ENCODE measurements around the gene WDR90.

WDR90 gene

DNA sequence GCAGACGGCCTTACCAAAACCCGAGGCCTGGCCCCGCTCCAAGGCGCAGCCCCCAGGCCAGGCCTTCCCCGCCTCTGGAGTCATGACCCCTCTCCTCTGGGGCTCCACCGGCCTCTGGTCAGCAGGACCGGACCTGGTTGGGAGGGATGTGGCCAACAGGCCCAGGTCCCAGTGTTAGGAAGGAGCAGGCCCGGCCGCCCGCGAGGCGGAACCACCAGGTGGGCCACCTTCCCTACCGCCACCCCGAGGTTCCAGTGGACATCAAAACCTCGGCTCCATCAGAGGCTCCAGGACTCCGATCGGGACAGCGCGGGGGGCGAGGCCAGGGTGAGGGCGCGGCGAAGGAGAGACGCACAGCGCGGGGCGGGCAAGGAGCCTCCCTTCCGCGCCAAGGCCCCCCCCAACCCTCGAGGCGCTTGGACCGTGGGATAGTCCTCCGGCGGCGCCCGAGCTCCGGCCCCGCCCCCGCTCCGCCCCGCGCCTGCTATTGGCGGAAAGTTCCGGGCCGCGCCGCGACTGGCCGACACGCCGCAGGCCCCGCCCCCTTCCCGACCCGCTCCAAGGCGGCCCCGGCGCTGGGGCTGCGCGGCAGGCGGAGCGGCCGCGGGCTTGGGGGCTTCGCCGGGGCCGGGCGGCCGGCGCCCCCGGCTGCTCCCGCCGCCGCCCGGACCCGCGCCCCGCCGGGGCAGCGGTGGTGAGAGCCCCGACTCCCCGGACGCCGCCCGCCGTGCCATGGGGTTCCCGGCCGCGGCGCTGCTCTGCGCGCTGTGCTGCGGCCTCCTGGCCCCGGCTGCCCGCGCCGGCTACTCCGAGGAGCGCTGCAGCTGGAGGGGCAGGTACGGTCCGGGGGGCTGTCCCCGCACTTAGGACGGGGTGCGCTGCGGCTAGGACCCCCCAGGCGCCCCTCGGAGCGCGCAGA is 65.7 kb downstream of the WDR90 start, which contains the start of gene METRN:
TSS of gene METRN (plus strand) at position 561 of the 919 bp plus-strand sequence. CDS start at position 733, 172 bp downstream.
- Histone ChIP-seq H3K4me1 (ENCODE audit: control insufficient read depth, low read length) (peaks cover 36% of the 10 kb centered on the region), H3K27ac (ENCODE audit: low read depth, low read length) (no peak within 1 kb of the TSS), H3K27me3 (ENCODE audit: control insufficient read depth, low read length) (peaks cover 30% of the 10 kb centered on the region), H4K20me1 (ENCODE audit: control insufficient read depth, insufficient read depth, low read depth, low read length) (peaks cover 8% of the 10 kb centered on the region; the same call in 1 of the 2 replicates), H3K4me3 (ENCODE audit: low read length) (peak within 1 kb of the TSS; percentile 73), H3K79me2 (ENCODE audit: control insufficient read depth, low read length) (0 out of 2 replicates have a peak, but pooled peaks cover 2% of the 10 kb centered on the region), H3K9me3 (ENCODE audit: control insufficient read depth, insufficient read depth, low read length) (no peaks in the 10 kb centered on the region), H3F3A (ENCODE audit: control insufficient read depth, insufficient read depth) (peaks cover 6% of the 10 kb centered on the region; the same call in 1 of the 2 replicates), H3K9me2 (replicated peaks; ENCODE audit: control insufficient read depth, low read length) (no peaks in the 10 kb centered on the region), H3K36me3 (ENCODE audit: control insufficient read depth, low read length) (no peaks in the 10 kb centered on the region), H3K4me2 (ENCODE audit: low read length) (peak within 1 kb of the TSS; percentile 77)
- no peak for TF ChIP-seq EZH2phosphoT487 (IDR thresholded peaks at IDR 0.05; ENCODE audit: borderline replicate concordance, low read length)
- TF ChIP-seq, protein P1, sequence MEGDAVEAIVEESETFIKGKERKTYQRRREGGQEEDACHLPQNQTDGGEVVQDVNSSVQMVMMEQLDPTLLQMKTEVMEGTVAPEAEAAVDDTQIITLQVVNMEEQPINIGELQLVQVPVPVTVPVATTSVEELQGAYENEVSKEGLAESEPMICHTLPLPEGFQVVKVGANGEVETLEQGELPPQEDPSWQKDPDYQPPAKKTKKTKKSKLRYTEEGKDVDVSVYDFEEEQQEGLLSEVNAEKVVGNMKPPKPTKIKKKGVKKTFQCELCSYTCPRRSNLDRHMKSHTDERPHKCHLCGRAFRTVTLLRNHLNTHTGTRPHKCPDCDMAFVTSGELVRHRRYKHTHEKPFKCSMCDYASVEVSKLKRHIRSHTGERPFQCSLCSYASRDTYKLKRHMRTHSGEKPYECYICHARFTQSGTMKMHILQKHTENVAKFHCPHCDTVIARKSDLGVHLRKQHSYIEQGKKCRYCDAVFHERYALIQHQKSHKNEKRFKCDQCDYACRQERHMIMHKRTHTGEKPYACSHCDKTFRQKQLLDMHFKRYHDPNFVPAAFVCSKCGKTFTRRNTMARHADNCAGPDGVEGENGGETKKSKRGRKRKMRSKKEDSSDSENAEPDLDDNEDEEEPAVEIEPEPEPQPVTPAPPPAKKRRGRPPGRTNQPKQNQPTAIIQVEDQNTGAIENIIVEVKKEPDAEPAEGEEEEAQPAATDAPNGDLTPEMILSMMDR (IDR thresholded peaks at IDR 0.05; ENCODE audit: low read depth, low read length, poor library complexity, severe bottlenecking): no peak

DNA sequence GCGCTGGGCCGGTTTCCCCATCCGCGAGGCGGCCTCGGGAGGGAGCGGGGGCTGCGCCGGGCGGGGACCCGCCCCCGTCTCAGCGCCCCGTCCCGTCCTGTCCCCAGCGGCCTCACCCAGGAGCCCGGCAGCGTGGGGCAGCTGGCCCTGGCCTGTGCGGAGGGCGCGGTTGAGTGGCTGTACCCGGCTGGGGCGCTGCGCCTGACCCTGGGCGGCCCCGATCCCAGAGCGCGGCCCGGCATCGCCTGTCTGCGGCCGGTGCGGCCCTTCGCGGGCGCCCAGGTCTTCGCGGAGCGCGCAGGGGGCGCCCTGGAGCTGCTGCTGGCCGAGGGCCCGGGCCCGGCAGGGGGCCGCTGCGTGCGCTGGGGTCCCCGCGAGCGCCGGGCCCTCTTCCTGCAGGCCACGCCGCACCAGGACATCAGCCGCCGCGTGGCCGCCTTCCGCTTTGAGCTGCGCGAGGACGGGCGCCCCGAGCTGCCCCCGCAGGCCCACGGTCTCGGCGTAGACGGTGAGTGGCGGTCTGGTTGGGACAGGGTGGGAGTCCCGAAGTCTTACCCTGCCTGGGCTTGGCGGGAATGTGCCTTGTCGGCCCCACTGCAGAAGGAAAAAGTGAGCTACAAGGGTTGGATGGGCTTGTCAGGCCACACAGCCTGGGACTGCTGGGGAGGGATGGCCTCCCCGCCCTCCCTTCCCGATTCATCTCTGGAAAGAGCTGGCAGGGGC is 66.5 kb downstream of the WDR90 start:
- Histone ChIP-seq H3K79me2 (ENCODE audit: control insufficient read depth, low read length) (0 out of 2 replicates have a peak, but pooled peaks cover 2% of the 10 kb centered on the region), H3K36me3 (ENCODE audit: control insufficient read depth, low read length) (peaks cover 2% of the 10 kb centered on the region), H4K20me1 (ENCODE audit: control insufficient read depth, insufficient read depth, low read depth, low read length) (peaks cover 8% of the 10 kb centered on the region; the same call in 1 of the 2 replicates), H3K27ac (ENCODE audit: low read depth, low read length) (no peak overlapping the region), H3K27me3 (ENCODE audit: control insufficient read depth, low read length) (peaks cover 22% of the 10 kb centered on the region), H3K4me1 (ENCODE audit: control insufficient read depth, low read length) (peaks cover 41% of the 10 kb centered on the region), H3F3A (ENCODE audit: control insufficient read depth, insufficient read depth) (peaks cover 6% of the 10 kb centered on the region; the same call in 1 of the 2 replicates), H3K4me3 (ENCODE audit: low read length) (peak overlapping the region; percentile 73), H3K9me2 (replicated peaks; ENCODE audit: control insufficient read depth, low read length) (no peaks in the 10 kb centered on the region), H3K9me3 (ENCODE audit: control insufficient read depth, insufficient read depth, low read length) (no peaks in the 10 kb centered on the region), H3K4me2 (ENCODE audit: low read length) (peak overlapping the region; percentile 77)
- TF ChIP-seq, protein P1 (IDR thresholded peaks at IDR 0.05; ENCODE audit: low read depth, low read length, poor library complexity, severe bottlenecking): no peak
- no peak for TF ChIP-seq EZH2phosphoT487 (IDR thresholded peaks at IDR 0.05; ENCODE audit: borderline replicate concordance, low read length)

DNA sequence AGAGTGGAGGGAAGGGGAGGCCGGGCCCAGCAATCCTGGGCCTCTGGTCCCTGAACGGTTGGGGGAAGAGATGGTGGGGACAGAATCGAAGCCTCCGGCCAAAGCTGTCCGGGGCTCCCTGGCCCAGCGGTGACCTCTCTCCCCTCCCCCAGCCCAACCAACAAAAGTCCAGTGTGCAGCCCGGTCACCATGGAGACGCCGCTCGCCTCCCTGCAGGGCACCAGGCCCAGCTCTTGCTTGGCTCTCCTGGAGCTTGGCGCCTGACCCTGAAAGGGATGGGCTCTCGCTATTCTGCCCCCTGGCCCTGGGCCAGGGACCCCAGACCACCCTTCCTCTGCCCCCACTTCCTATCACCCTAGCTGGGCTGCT is 67.0 kb downstream of the WDR90 start:
- H3K27ac ChIP-seq (ENCODE audit: low read depth, low read length): no peak overlapping the region
- no peaks in the 10 kb centered on the region for H3K9me3 ChIP-seq (ENCODE audit: control insufficient read depth, insufficient read depth, low read length)
- peaks cover 6% of the 10 kb centered on the region; the same call in 1 of the 2 replicates for H3F3A ChIP-seq (ENCODE audit: control insufficient read depth, insufficient read depth)
- H3K9me2 ChIP-seq (replicated peaks; ENCODE audit: control insufficient read depth, low read length): no peaks in the 10 kb centered on the region
- peak overlapping the region; percentile 73 for H3K4me3 ChIP-seq (ENCODE audit: low read length)
- H3K4me1 ChIP-seq (ENCODE audit: control insufficient read depth, low read length): peaks cover 41% of the 10 kb centered on the region
- no peak for TF ChIP-seq EZH2phosphoT487 (IDR thresholded peaks at IDR 0.05; ENCODE audit: borderline replicate concordance, low read length)
- TF ChIP-seq, protein P1 (IDR thresholded peaks at IDR 0.05; ENCODE audit: low read depth, low read length, poor library complexity, severe bottlenecking): no peak
- 0 out of 2 replicates have a peak, but pooled peaks cover 2% of the 10 kb centered on the region for H3K79me2 ChIP-seq (ENCODE audit: control insufficient read depth, low read length)
- peaks cover 4% of the 10 kb centered on the region for H3K36me3 ChIP-seq (ENCODE audit: control insufficient read depth, low read length)
- H3K27me3 ChIP-seq (ENCODE audit: control insufficient read depth, low read length): peaks cover 17% of the 10 kb centered on the region
- H4K20me1 ChIP-seq (ENCODE audit: control insufficient read depth, insufficient read depth, low read depth, low read length): peaks cover 8% of the 10 kb centered on the region; the same call in 1 of the 2 replicates
- peak overlapping the region; percentile 77 for H3K4me2 ChIP-seq (ENCODE audit: low read length)
